OCI-LY3 (cell line): ENCODE measurements around the gene COL13A1.

Experiments
- CTCF ChIP-seq: fragments of 200-600, 300-600 bp; sonication (generic); IDR thresholded peaks from 2 replicates; pipeline ENCODE4 v1.5.1; 2014; ENCODE audit warnings: antibody characterized with exemption, low read length, low read depth
- EZH2phosphoT487 ChIP-seq: fragments of 200-600 bp; shearing (Covaris generic); IDR thresholded peaks from 2 replicates; pipeline ENCODE4 v1.6.1; 2018; ENCODE audit warnings: antibody characterized with exemption, mixed run types, low read depth

DNA sequence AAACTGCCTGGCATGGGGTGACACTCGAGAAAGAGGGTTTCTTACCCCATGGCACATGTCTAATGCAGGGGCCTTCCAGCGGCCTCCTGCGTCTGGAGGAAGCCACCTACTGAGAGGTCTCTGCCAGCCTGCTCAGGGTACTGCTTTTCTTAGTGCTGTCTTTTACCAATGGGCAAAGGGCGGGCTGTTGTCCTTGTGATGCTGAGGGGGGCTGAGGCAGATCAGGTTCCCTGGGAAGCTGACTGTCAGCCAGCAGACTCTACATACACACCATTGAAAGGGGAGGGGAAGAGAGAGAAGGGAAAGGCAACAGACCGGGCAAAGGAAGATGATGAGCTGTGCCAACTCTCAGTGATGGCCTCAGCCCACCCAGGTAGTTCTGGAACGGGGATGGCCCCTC lies 48.7 kb downstream of the COL13A1 start:
- TF ChIP-seq EZH2phosphoT487 (no peak), CTCF (no peak)
